WTC11 (cell line): Measurements from ENCODE around the gene SERTAD1. TPM values are rescaled to one million over a fixed set of nuclear protein-coding genes. Genes with fewer than 3 reads are reported as not detected.

Source experiments
- ATAC-seq: fragments of 200-7000 bp; cut with Tn5 transposase; 2 replicates; pipeline ENCODE4 v1.10.0; 2021; ENCODE audit warnings: mild to moderate bottlenecking, moderate library complexity
- CTCF ChIA-PET: fragments of 300-600 bp; sonication (Branson Sonifier 250); formaldehyde crosslinking; loops from one replicate; lab custom pipeline; 2021; ENCODE audit warnings: antibody characterized with exemption; lab: Charles Lee
- POLR2A ChIA-PET: fragments of 350-600 bp; sonication (Branson Sonifier 250); formaldehyde crosslinking; loops from one replicate; lab custom pipeline; 2021; ENCODE audit warnings: antibody characterized with exemption; lab: Charles Lee
- DNase-seq: peaks from one replicate; pipeline ENCODE4 v3.0.0; 2021; ENCODE audit warnings: low spot score
- H3K27ac Mint-ChIP-seq: 2 replicates; pipeline ENCODE4 v1.8.0; 2021; ENCODE audit warnings: mixed read lengths
- H3K27me3 Mint-ChIP-seq: 2 replicates; pipeline ENCODE4 v1.8.0; 2021; ENCODE audit warnings: low read depth, mild to moderate bottlenecking, moderate library complexity, mixed read lengths
- H3K36me3 Mint-ChIP-seq: 2 replicates; pipeline ENCODE4 v1.8.0; 2021; ENCODE audit warnings: mixed read lengths
- H3K4me1 Mint-ChIP-seq: 2 replicates; pipeline ENCODE4 v1.8.0; 2022; ENCODE audit warnings: mixed read lengths
- H3K4me3 Mint-ChIP-seq: 2 replicates; pipeline ENCODE4 v1.8.0; 2021; ENCODE audit warnings: mild to moderate bottlenecking, moderate library complexity, mixed read lengths
- H3K9me3 Mint-ChIP-seq: 2 replicates; pipeline ENCODE4 v1.8.0; 2021; ENCODE audit warnings: mixed read lengths
- EMX1 ChIP-seq: fragments of 250-450 bp; sonication (Bioruptor Pico); IDR thresholded peaks from 2 replicates; pipeline ENCODE4 v1.8.0; 2021; ENCODE audit warnings: mild to moderate bottlenecking
- FOXP1 ChIP-seq: sonication (generic); formaldehyde crosslinking; IDR thresholded peaks from 2 replicates; pipeline ENCODE4 v1.8.0; 2022; ENCODE audit warnings: missing genetic modification reagents, mild to moderate bottlenecking, moderate library complexity, borderline replicate concordance
- GABPB1 ChIP-seq: sonication (generic); formaldehyde crosslinking; IDR thresholded peaks from 2 replicates; pipeline ENCODE4 v1.8.1; 2023; ENCODE audit warnings: mild to moderate bottlenecking, missing genetic modification reagents
- GTF2I ChIP-seq: fragments of 250-450 bp; sonication (Bioruptor Pico); conservative IDR thresholded peaks from 2 replicates; pipeline ENCODE4 v1.4.0; 2021; ENCODE audit warnings: mild to moderate bottlenecking
- MXD4 ChIP-seq: fragments of 250-450 bp; sonication (Bioruptor Pico); IDR thresholded peaks from 2 replicates; pipeline ENCODE4 v1.8.0; 2021; ENCODE audit warnings: mild to moderate bottlenecking, moderate library complexity, borderline replicate concordance
- NFE2L1 ChIP-seq: sonication (generic); formaldehyde crosslinking; IDR thresholded peaks from 2 replicates; pipeline ENCODE4 v1.8.1; 2023; ENCODE audit warnings: missing genetic modification reagents
- NR1H2 ChIP-seq: sonication (generic); formaldehyde crosslinking; IDR thresholded peaks from 2 replicates; pipeline ENCODE4 v1.9.0; 2021; ENCODE audit warnings: mild to moderate bottlenecking, moderate library complexity, missing genetic modification reagents
- NR2C2 ChIP-seq: sonication (generic); formaldehyde crosslinking; IDR thresholded peaks from 2 replicates; pipeline ENCODE4 v1.8.0; 2022; ENCODE audit warnings: mild to moderate bottlenecking, missing genetic modification reagents
- NR3C1 ChIP-seq: sonication (generic); formaldehyde crosslinking; conservative IDR thresholded peaks from 2 replicates; pipeline ENCODE4 v1.8.1; 2023; ENCODE audit warnings: low read depth, mild to moderate bottlenecking, missing genetic modification reagents
- SP1 ChIP-seq: sonication (generic); formaldehyde crosslinking; conservative IDR thresholded peaks from 2 replicates; pipeline ENCODE4 v1.8.1; 2022; ENCODE audit warnings: missing genetic modification reagents
- TP53 ChIP-seq: sonication (generic); formaldehyde crosslinking; IDR thresholded peaks from 2 replicates; pipeline ENCODE4 v1.8.1; 2023; ENCODE audit warnings: mild to moderate bottlenecking, missing genetic modification reagents
- ZNF416 ChIP-seq: fragments of 250-450 bp; sonication (Bioruptor Pico); IDR thresholded peaks from 2 replicates; pipeline ENCODE4 v1.9.0; 2021; ENCODE audit warnings: mild to moderate bottlenecking, inconsistent platforms
- total RNA-seq: library from RNA; stranded (reverse); gene quantifications from 3 replicates; pipeline ENCODE4 v1.2.3, GENCODE V29; 2021
- TF ChIP-seq, protein P1 (sequence below): sonication (generic); formaldehyde crosslinking; IDR thresholded peaks from 2 replicates; pipeline ENCODE4 v1.8.0; 2022; ENCODE audit warnings: mild to moderate bottlenecking, missing genetic modification reagents
- TF ChIP-seq, protein P2 (sequence below): fragments of 250-450 bp; sonication (Bioruptor Pico); IDR thresholded peaks from 2 replicates; pipeline ENCODE4 v1.9.0; 2021; ENCODE audit warnings: mild to moderate bottlenecking
- TF ChIP-seq, protein P3 (sequence below): sonication (generic); formaldehyde crosslinking; IDR thresholded peaks from 2 replicates; pipeline ENCODE4 v1.8.1; 2023; ENCODE audit warnings: mild to moderate bottlenecking, missing genetic modification reagents, moderate library complexity
- TF ChIP-seq, protein P4 (sequence below): sonication (generic); formaldehyde crosslinking; IDR thresholded peaks from 2 replicates; pipeline ENCODE4 v1.8.0; 2022; ENCODE audit warnings: mild to moderate bottlenecking, missing genetic modification reagents
- TF ChIP-seq, protein P5 (sequence below): sonication (generic); formaldehyde crosslinking; IDR thresholded peaks from 2 replicates; pipeline ENCODE4 v1.8.0; 2023; ENCODE audit warnings: missing genetic modification reagents, mild to moderate bottlenecking, borderline replicate concordance
- TF ChIP-seq, protein P6 (sequence below): sonication (generic); formaldehyde crosslinking; IDR thresholded peaks from 2 replicates; pipeline ENCODE4 v1.8.1; 2023; ENCODE audit warnings: mild to moderate bottlenecking, missing genetic modification reagents, borderline replicate concordance

Gene SERTAD1
- total RNA-seq, 1 experiment from 2014 or later, result 6.8 TPM

DNA sequence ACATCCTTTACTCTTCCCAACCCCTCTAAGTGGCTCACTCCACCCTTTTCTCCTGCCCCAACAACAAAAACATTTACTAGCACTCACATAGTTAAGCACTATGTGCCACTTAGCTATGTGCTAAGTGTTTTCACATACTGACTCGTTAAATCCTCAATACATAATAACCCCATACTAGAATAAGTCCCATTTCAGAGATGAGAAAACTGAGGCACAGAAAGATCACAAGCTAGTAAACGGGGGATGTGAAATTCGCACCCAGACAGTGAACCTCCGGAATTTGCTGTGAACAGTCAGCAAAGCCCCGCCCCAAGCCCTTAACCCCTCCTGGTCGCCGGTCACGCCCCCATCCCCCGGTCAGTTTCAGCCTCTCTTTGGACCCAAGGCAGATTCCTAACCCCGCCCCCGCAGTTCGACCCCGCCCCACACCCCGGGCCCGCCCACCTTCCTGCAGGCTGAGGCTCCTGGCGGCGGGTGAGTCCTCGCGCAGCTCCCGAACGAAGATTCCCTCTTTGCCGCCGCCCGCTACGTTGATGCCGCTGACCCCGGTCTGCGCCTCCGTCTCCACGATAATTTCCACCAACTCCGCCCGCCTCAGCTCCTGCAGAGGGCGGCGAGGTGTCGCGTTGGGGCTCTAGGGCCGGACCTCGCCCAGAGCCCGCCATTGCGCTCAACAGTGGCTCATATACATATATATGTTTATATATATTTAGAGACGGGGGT is 22.4 kb downstream of the SERTAD1 start:
- ChIA-PET POLR2A (interaction anchor here (0.6 to 2.0 kb wide), 7 partner anchors 10 to 55 kb away, joined by 3 to 10 read pairs (median 5); partner anchors contain the start of genes C19orf47, PLD3, PRX and SERTAD1), CTCF (interaction anchor here (0.5 to 4.6 kb wide), 11 partner anchors 10 to 146 kb away, joined by 3 to 40 read pairs (median 4); partner anchors contain the start of genes BLVRB, PRX and SERTAD1)
- H3K36me3 Mint-ChIP-seq, result no peaks in the 10 kb centered on the region
- peak overlapping the region; percentile 80 for H3K27ac Mint-ChIP-seq
- TF ChIP-seq SP1 (peak; percentile 18; the same call in 1 of the 2 replicates), GTF2I (CRISPR knock-in tag) (peak; percentile 88), EMX1 (0 out of 2 replicates have a peak, but pooled peaks have one; percentile 38), NR2C2 (no peak), TP53 (CRISPR knock-in tag) (0 out of 2 replicates have a peak, but pooled peaks have one; percentile 43), FOXP1 (CRISPR knock-in tag) (no peak), NR3C1 (CRISPR knock-in tag) (0 out of 2 replicates have a peak, but pooled peaks have one; percentile 68)
- TF ChIP-seq, protein P1, sequence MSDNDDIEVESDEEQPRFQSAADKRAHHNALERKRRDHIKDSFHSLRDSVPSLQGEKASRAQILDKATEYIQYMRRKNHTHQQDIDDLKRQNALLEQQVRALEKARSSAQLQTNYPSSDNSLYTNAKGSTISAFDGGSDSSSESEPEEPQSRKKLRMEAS (CRISPR knock-in tag), result 0 out of 2 replicates have a peak, but pooled peaks have one; percentile 24
- TF ChIP-seq, protein P2, sequence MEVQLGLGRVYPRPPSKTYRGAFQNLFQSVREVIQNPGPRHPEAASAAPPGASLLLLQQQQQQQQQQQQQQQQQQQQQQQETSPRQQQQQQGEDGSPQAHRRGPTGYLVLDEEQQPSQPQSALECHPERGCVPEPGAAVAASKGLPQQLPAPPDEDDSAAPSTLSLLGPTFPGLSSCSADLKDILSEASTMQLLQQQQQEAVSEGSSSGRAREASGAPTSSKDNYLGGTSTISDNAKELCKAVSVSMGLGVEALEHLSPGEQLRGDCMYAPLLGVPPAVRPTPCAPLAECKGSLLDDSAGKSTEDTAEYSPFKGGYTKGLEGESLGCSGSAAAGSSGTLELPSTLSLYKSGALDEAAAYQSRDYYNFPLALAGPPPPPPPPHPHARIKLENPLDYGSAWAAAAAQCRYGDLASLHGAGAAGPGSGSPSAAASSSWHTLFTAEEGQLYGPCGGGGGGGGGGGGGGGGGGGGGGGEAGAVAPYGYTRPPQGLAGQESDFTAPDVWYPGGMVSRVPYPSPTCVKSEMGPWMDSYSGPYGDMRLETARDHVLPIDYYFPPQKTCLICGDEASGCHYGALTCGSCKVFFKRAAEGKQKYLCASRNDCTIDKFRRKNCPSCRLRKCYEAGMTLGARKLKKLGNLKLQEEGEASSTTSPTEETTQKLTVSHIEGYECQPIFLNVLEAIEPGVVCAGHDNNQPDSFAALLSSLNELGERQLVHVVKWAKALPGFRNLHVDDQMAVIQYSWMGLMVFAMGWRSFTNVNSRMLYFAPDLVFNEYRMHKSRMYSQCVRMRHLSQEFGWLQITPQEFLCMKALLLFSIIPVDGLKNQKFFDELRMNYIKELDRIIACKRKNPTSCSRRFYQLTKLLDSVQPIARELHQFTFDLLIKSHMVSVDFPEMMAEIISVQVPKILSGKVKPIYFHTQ, result no peak
- TF ChIP-seq, protein P3, sequence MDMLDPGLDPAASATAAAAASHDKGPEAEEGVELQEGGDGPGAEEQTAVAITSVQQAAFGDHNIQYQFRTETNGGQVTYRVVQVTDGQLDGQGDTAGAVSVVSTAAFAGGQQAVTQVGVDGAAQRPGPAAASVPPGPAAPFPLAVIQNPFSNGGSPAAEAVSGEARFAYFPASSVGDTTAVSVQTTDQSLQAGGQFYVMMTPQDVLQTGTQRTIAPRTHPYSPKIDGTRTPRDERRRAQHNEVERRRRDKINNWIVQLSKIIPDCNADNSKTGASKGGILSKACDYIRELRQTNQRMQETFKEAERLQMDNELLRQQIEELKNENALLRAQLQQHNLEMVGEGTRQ, result 0 out of 2 replicates have a peak, but pooled peaks have one; percentile 11
- H3K4me1 Mint-ChIP-seq, result peaks cover 22% of the 10 kb centered on the region
- H3K9me3 Mint-ChIP-seq, result no peaks in the 10 kb centered on the region
- peak; percentile 79 for ATAC-seq
- DNase-seq, result peak; percentile 99
- H3K27me3 Mint-ChIP-seq, result peaks cover 21% of the 10 kb centered on the region
- H3K4me3 Mint-ChIP-seq, result peak overlapping the region; percentile 84

DNA sequence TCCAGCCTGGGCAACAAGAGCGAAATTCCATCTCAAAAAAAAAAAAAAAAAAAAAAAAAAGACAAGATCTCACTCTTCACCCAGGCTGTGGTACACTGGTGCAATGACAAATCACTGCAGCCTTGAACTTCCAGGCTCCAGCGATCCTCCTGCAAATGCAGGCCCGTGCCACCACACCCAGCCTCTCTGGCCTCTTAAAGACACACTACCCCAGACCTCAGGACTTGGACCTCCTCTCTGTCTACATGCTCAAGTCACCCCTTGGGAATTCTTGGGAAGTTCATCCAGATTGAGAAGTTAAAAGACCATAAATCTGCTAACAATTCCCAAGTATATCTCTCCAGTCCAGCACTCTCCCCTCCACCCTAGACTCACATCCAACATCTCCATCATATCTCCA is 25.2 kb downstream of the SERTAD1 start:
- no peak overlapping the region for H3K4me3 Mint-ChIP-seq
- no peak for DNase-seq
- no peaks in the 10 kb centered on the region for H3K36me3 Mint-ChIP-seq
- H3K27ac Mint-ChIP-seq, result no peak overlapping the region
- H3K4me1 Mint-ChIP-seq, result peaks cover 18% of the 10 kb centered on the region
- H3K9me3 Mint-ChIP-seq, result no peaks in the 10 kb centered on the region
- POLR2A ChIA-PET, result no interaction called here
- peaks cover 37% of the 10 kb centered on the region for H3K27me3 Mint-ChIP-seq
- no peak for ATAC-seq
- CTCF ChIA-PET, result interaction anchor here (0.6 to 4.6 kb wide), 3 partner anchors 12 to 95 kb away, joined by 4 to 40 read pairs (median 4); no protein-coding TSS in a partner anchor
- TF ChIP-seq NR1H2 (CRISPR knock-in tag) (no peak), NFE2L1 (no peak), ZNF416 (CRISPR knock-in tag) (no peak), MXD4 (no peak), GABPB1 (CRISPR knock-in tag) (no peak)
- TF ChIP-seq, protein P4, sequence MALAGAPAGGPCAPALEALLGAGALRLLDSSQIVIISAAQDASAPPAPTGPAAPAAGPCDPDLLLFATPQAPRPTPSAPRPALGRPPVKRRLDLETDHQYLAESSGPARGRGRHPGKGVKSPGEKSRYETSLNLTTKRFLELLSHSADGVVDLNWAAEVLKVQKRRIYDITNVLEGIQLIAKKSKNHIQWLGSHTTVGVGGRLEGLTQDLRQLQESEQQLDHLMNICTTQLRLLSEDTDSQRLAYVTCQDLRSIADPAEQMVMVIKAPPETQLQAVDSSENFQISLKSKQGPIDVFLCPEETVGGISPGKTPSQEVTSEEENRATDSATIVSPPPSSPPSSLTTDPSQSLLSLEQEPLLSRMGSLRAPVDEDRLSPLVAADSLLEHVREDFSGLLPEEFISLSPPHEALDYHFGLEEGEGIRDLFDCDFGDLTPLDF (CRISPR knock-in tag), result no peak
- TF ChIP-seq, protein P5, sequence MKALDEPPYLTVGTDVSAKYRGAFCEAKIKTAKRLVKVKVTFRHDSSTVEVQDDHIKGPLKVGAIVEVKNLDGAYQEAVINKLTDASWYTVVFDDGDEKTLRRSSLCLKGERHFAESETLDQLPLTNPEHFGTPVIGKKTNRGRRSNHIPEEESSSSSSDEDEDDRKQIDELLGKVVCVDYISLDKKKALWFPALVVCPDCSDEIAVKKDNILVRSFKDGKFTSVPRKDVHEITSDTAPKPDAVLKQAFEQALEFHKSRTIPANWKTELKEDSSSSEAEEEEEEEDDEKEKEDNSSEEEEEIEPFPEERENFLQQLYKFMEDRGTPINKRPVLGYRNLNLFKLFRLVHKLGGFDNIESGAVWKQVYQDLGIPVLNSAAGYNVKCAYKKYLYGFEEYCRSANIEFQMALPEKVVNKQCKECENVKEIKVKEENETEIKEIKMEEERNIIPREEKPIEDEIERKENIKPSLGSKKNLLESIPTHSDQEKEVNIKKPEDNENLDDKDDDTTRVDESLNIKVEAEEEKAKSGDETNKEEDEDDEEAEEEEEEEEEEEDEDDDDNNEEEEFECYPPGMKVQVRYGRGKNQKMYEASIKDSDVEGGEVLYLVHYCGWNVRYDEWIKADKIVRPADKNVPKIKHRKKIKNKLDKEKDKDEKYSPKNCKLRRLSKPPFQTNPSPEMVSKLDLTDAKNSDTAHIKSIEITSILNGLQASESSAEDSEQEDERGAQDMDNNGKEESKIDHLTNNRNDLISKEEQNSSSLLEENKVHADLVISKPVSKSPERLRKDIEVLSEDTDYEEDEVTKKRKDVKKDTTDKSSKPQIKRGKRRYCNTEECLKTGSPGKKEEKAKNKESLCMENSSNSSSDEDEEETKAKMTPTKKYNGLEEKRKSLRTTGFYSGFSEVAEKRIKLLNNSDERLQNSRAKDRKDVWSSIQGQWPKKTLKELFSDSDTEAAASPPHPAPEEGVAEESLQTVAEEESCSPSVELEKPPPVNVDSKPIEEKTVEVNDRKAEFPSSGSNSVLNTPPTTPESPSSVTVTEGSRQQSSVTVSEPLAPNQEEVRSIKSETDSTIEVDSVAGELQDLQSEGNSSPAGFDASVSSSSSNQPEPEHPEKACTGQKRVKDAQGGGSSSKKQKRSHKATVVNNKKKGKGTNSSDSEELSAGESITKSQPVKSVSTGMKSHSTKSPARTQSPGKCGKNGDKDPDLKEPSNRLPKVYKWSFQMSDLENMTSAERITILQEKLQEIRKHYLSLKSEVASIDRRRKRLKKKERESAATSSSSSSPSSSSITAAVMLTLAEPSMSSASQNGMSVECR (CRISPR knock-in tag), result no peak
- TF ChIP-seq, protein P6, sequence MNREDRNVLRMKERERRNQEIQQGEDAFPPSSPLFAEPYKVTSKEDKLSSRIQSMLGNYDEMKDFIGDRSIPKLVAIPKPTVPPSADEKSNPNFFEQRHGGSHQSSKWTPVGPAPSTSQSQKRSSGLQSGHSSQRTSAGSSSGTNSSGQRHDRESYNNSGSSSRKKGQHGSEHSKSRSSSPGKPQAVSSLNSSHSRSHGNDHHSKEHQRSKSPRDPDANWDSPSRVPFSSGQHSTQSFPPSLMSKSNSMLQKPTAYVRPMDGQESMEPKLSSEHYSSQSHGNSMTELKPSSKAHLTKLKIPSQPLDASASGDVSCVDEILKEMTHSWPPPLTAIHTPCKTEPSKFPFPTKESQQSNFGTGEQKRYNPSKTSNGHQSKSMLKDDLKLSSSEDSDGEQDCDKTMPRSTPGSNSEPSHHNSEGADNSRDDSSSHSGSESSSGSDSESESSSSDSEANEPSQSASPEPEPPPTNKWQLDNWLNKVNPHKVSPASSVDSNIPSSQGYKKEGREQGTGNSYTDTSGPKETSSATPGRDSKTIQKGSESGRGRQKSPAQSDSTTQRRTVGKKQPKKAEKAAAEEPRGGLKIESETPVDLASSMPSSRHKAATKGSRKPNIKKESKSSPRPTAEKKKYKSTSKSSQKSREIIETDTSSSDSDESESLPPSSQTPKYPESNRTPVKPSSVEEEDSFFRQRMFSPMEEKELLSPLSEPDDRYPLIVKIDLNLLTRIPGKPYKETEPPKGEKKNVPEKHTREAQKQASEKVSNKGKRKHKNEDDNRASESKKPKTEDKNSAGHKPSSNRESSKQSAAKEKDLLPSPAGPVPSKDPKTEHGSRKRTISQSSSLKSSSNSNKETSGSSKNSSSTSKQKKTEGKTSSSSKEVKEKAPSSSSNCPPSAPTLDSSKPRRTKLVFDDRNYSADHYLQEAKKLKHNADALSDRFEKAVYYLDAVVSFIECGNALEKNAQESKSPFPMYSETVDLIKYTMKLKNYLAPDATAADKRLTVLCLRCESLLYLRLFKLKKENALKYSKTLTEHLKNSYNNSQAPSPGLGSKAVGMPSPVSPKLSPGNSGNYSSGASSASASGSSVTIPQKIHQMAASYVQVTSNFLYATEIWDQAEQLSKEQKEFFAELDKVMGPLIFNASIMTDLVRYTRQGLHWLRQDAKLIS (CRISPR knock-in tag), result no peak
